ENCODE data around the gene CACNA1F. TPM values are rescaled to one million over a fixed set of nuclear protein-coding genes. Genes with fewer than 3 reads are reported as not detected.

CACNA1F gene
- not detected in 2 replicates for total RNA-seq

- no peak for DNase-seq (ENCODE audit: low read depth)
- TF ChIP-seq CTCF (IDR thresholded peaks at IDR 0.05; ENCODE audit: insufficient read depth, low read depth, low read length) = no peak
- H3K4me3 ChIP-seq (ENCODE audit: low read depth, low read length) = no peak within 1 kb of the TSS
Observed at GRCh38 chrX:49233176-49233575, at the start of gene CACNA1F. TSS of gene CACNA1F (minus strand) at chrX:49233340. CDS start at chrX:49233309, 31 bp downstream.

- no peak overlapping the region for H3K4me3 ChIP-seq (ENCODE audit: low read depth, low read length)
- peak; percentile 30 for DNase-seq (ENCODE audit: low read depth)
Observed at GRCh38 chrX:49282647-49283011, 49.5 kb upstream of the CACNA1F start.

GRCh38 chrX:49278081-49278480, 44.9 kb upstream of the CACNA1F start:
- no peak for DNase-seq (ENCODE audit: low read depth)
- no peak for TF ChIP-seq CTCF (IDR thresholded peaks at IDR 0.05; ENCODE audit: insufficient read depth, low read depth, low read length)
- no peak overlapping the region for H3K4me3 ChIP-seq (ENCODE audit: low read depth, low read length)

More at GRCh38 chrX:49282647-49283011, 49.5 kb upstream of the CACNA1F start:
- TF ChIP-seq CTCF (IDR thresholded peaks at IDR 0.05; ENCODE audit: insufficient read depth, low read depth, low read length) = peak; percentile 28

GRCh38 chrX:49277535-49277830, 44.3 kb upstream of the CACNA1F start:
- DNase-seq (ENCODE audit: low read depth) = no peak
- no peak overlapping the region for H3K4me3 ChIP-seq (ENCODE audit: low read depth, low read length)
- no peak for TF ChIP-seq CTCF (IDR thresholded peaks at IDR 0.05; ENCODE audit: insufficient read depth, low read depth, low read length)

GRCh38 chrX:49276671-49277534, 43.8 kb upstream of the CACNA1F start:
- no peak overlapping the region for H3K4me3 ChIP-seq (ENCODE audit: low read depth, low read length)
- TF ChIP-seq CTCF (IDR thresholded peaks at IDR 0.05; ENCODE audit: insufficient read depth, low read depth, low read length) = no peak
- DNase-seq (ENCODE audit: low read depth) = no peak

- no peak for DNase-seq (ENCODE audit: low read depth)
- TF ChIP-seq CTCF (IDR thresholded peaks at IDR 0.05; ENCODE audit: insufficient read depth, low read depth, low read length) = no peak
- no peak overlapping the region for H3K4me3 ChIP-seq (ENCODE audit: low read depth, low read length)
Observed at GRCh38 chrX:49276207-49276606, 43.1 kb upstream of the CACNA1F start.

Data from fibroblast of villous mesenchyme (primary cell).